ENCODE measurements around the gene CATSPERE.
"Not testable (repeated sequence)": the region's sequence is repeated elsewhere in the genome, so short reads cannot be mapped to it uniquely, and the experiment has no call there.

The CATSPERE gene

GRCh38 chr1:244545511-244545910 lies 84.4 kb downstream of the CATSPERE start:
- no peak for DNase-seq (ENCODE audit: low spot score)

- no peak for DNase-seq (ENCODE audit: low spot score)
Observed at GRCh38 chr1:244548558-244549115, 87.6 kb downstream of the CATSPERE start.

- no peak for DNase-seq (ENCODE audit: low spot score)
Observed at GRCh38 chr1:244552336-244552735, 91.3 kb downstream of the CATSPERE start.

- no peak for DNase-seq (ENCODE audit: low spot score)
Observed at GRCh38 chr1:244556263-244556662, 95.2 kb downstream of the CATSPERE start.

- no peak for DNase-seq (ENCODE audit: low spot score)
Observed at GRCh38 chr1:244557565-244557964, 96.5 kb downstream of the CATSPERE start.

- DNase-seq (ENCODE audit: low spot score), result no peak
Observed at GRCh38 chr1:244559561-244559960, 98.5 kb downstream of the CATSPERE start.

- not testable (repeated sequence) for DNase-seq (ENCODE audit: low spot score)
Observed at GRCh38 chr1:244562877-244563276, 101.8 kb downstream of the CATSPERE start.

GRCh38 chr1:244573768-244574167 lies 112.7 kb downstream of the CATSPERE start:
- no peak for DNase-seq (ENCODE audit: low spot score)

GRCh38 chr1:244576259-244576892 lies 115.3 kb downstream of the CATSPERE start:
- DNase-seq (ENCODE audit: low spot score), result no peak

GRCh38 chr1:244578205-244578604 lies 117.1 kb downstream of the CATSPERE start:
- not testable (repeated sequence) for DNase-seq (ENCODE audit: low spot score)

GRCh38 chr1:244583358-244583982 lies 122.4 kb downstream of the CATSPERE start:
- no peak for DNase-seq (ENCODE audit: low spot score)

GRCh38 chr1:244585867-244586266 lies 124.8 kb downstream of the CATSPERE start:
- DNase-seq (ENCODE audit: low spot score), result no peak

- no peak for DNase-seq (ENCODE audit: low spot score)
Observed at GRCh38 chr1:244590670-244591069, 129.6 kb downstream of the CATSPERE start.

GRCh38 chr1:244598611-244599010 lies 137.5 kb downstream of the CATSPERE start:
- no peak for DNase-seq (ENCODE audit: low spot score)

GRCh38 chr1:244599937-244600350 lies 138.9 kb downstream of the CATSPERE start:
- DNase-seq (ENCODE audit: low spot score), result peak; percentile 80

GRCh38 chr1:244601336-244601735 lies 140.3 kb downstream of the CATSPERE start:
- DNase-seq (ENCODE audit: low spot score), result no peak

- peak; percentile 63 for DNase-seq (ENCODE audit: low spot score)
Observed at GRCh38 chr1:244603498-244603897, 142.4 kb downstream of the CATSPERE start.

- no peak for DNase-seq (ENCODE audit: low spot score)
Observed at GRCh38 chr1:244605835-244606370, 144.8 kb downstream of the CATSPERE start.

GRCh38 chr1:244614113-244614836 lies 153.2 kb downstream of the CATSPERE start:
- DNase-seq (ENCODE audit: low spot score), result no peak

- no peak for DNase-seq (ENCODE audit: low spot score)
Observed at GRCh38 chr1:244614879-244615278, 153.8 kb downstream of the CATSPERE start.

- DNase-seq (ENCODE audit: low spot score), result no peak
Observed at GRCh38 chr1:244615301-244615700, 154.2 kb downstream of the CATSPERE start.

GRCh38 chr1:244626709-244627108 lies 165.6 kb downstream of the CATSPERE start:
- DNase-seq (ENCODE audit: low spot score), result no peak

GRCh38 chr1:244628789-244629188 lies 167.7 kb downstream of the CATSPERE start:
- DNase-seq (ENCODE audit: low spot score), result no peak
